IMR-90 (cell line): Measurements from ENCODE around the gene TGFA. TPM values are rescaled to one million over a fixed set of nuclear protein-coding genes. Genes with fewer than 3 reads are reported as not detected.

Experiments
- ATAC-seq: fragments of 200-7000 bp; cut with Tn5 transposase; 2 replicates; pipeline ENCODE4 v1.9.1; 2020; ENCODE audit warnings: low read depth, mild to moderate bottlenecking, moderate library complexity
- BruUV-seq: library from RNA; stranded (reverse); fragments of 400-500 nt; replicated peaks from 2 replicates; lab custom pipeline; 2021; lab: Mats Ljungman, UMichigan
- CTCF ChIA-PET: fragments of 300-600 bp; formaldehyde crosslinking; extraction: SDS; loops from one replicate; lab custom pipeline; 2021; ENCODE audit warnings: antibody characterized with exemption; lab: Yijun Ruan, JAX
- POLR2A ChIA-PET: fragments of 300-600 bp; sonication (Branson Sonifier 250); formaldehyde crosslinking; loops from one replicate; lab custom pipeline; 2022; ENCODE audit warnings: antibody characterized with exemption; ENCODE audit not compliant: unreplicated experiment; lab: Charles Lee
- DNase-seq: peaks from one replicate; pipeline ENCODE4 v3.0.0; 2013
- H2AFZ ChIP-seq: replicated peaks from 2 replicates; pipeline ENCODE3; 2013; ENCODE audit warnings: low read length, mild to moderate bottlenecking; ENCODE audit not compliant: poor library complexity
- H2AK5ac ChIP-seq: 2 replicates; pipeline ENCODE4 v1.6.1; 2013; ENCODE audit warnings: low read depth, low read length, inconsistent platforms
- H2AK9ac ChIP-seq: replicated peaks from 2 replicates; pipeline ENCODE3; 2013; ENCODE audit warnings: mild to moderate bottlenecking, low read depth, low read length, moderate library complexity; ENCODE audit not compliant: poor library complexity
- H2BK120ac ChIP-seq: 2 replicates; pipeline ENCODE4 v1.6.1; 2013; ENCODE audit warnings: low read depth, low read length, inconsistent platforms
- H2BK15ac ChIP-seq: 3 replicates; pipeline ENCODE4 v1.6.1; 2013; ENCODE audit warnings: low read depth, low read length, inconsistent platforms
- H2BK20ac ChIP-seq: 2 replicates; pipeline ENCODE4 v1.6.1; 2013; ENCODE audit warnings: low read depth, mild to moderate bottlenecking, inconsistent platforms, low read length, moderate library complexity
- H2BK5ac ChIP-seq: 2 replicates; pipeline ENCODE4 v1.6.1; 2013; ENCODE audit warnings: mild to moderate bottlenecking, low read depth, low read length, inconsistent platforms; ENCODE audit not compliant: poor library complexity, severe bottlenecking
- H3K14ac ChIP-seq: replicated peaks from 2 replicates; pipeline ENCODE4 v1.6.1; 2013; ENCODE audit warnings: low read depth, low read length, inconsistent platforms
- H3K18ac ChIP-seq: 2 replicates; pipeline ENCODE4 v1.6.1; 2013; ENCODE audit warnings: low read depth, low read length, control low read depth
- H3K23ac ChIP-seq: 2 replicates; pipeline ENCODE4 v1.6.1; 2013; ENCODE audit warnings: low read depth, low read length, inconsistent platforms
- H3K27ac ChIP-seq: 2 replicates; pipeline ENCODE4 v1.5.1; 2013; ENCODE audit warnings: mild to moderate bottlenecking, control low read depth, low read length; ENCODE audit not compliant: insufficient read depth
- H3K27me3 ChIP-seq: 2 replicates; pipeline ENCODE4 v1.6.1; 2013; ENCODE audit warnings: low read length; ENCODE audit not compliant: control insufficient read depth, insufficient read depth
- H3K36me3 ChIP-seq: 2 replicates; pipeline ENCODE4 v1.6.1; 2013; ENCODE audit warnings: low read length, mixed read lengths; ENCODE audit not compliant: control insufficient read depth, insufficient read depth
- H3K4ac ChIP-seq: 2 replicates; pipeline ENCODE4 v1.6.1; 2013; ENCODE audit warnings: low read depth, low read length, inconsistent platforms
- H3K4me1 ChIP-seq: 2 replicates; pipeline ENCODE4 v1.6.1; 2013; ENCODE audit warnings: low read length, mixed read lengths; ENCODE audit not compliant: control insufficient read depth, insufficient read depth
- H3K4me2 ChIP-seq: 2 replicates; pipeline ENCODE4 v1.6.1; 2013; ENCODE audit warnings: low read depth, mild to moderate bottlenecking, control low read depth, low read length, moderate library complexity
- H3K4me3 ChIP-seq: 2 replicates; pipeline ENCODE4 v1.5.1; 2013; ENCODE audit warnings: low read depth, mild to moderate bottlenecking, control low read depth, low read length, moderate library complexity; ENCODE audit not compliant: insufficient read depth
- H3K56ac ChIP-seq: 2 replicates; pipeline ENCODE4 v1.6.1; 2013; ENCODE audit warnings: low read length, inconsistent platforms; ENCODE audit not compliant: insufficient read depth; ENCODE audit errors: extremely low read depth
- H3K79me1 ChIP-seq, 2 experiments: 2 replicates each; pipeline ENCODE4 v1.6.1; 2013; ENCODE audit warnings: low read length in 2 of 2, inconsistent platforms in 1 of 2, low read depth in 1 of 2
- H3K9ac ChIP-seq: 2 replicates; pipeline ENCODE4 v1.6.1; 2013; ENCODE audit warnings: low read depth, low read length, control low read depth
- H3K9me1 ChIP-seq: 2 replicates; pipeline ENCODE4 v1.6.1; 2013; ENCODE audit warnings: low read length, inconsistent platforms; ENCODE audit not compliant: insufficient read depth
- H3K9me3 ChIP-seq: 2 replicates; pipeline ENCODE4 v1.6.1; 2013; ENCODE audit warnings: low read length; ENCODE audit not compliant: control insufficient read depth, insufficient read depth
- H4K20me1 ChIP-seq: 2 replicates; pipeline ENCODE4 v1.6.1; 2013; ENCODE audit warnings: low read length, inconsistent platforms; ENCODE audit not compliant: insufficient read depth
- H4K5ac ChIP-seq: 2 replicates; pipeline ENCODE4 v1.6.1; 2013; ENCODE audit warnings: mild to moderate bottlenecking, low read depth, low read length, control low read depth
- H4K8ac ChIP-seq, 2 experiments: 2 replicates each; pipeline ENCODE4 v1.6.1; 2013; ENCODE audit warnings: low read depth in 2 of 2, low read length in 2 of 2, control low read depth in 1 of 2, inconsistent platforms in 1 of 2
- H4K91ac ChIP-seq: 2 replicates; pipeline ENCODE4 v1.6.1; 2013; ENCODE audit warnings: low read depth, low read length, inconsistent platforms; ENCODE audit not compliant: insufficient read depth
- BHLHE40 ChIP-seq: fragments of 150-350 bp; IDR thresholded peaks from 2 replicates; pipeline ENCODE4 v1.6.1; 2016; ENCODE audit warnings: mild to moderate bottlenecking, low read depth, low read length
- CEBPB ChIP-seq: IDR thresholded peaks from 2 replicates; pipeline ENCODE4 v1.6.1; 2012; ENCODE audit warnings: low read depth, low read length, improper control_type of control experiment
- CTCF ChIP-seq: conservative IDR thresholded peaks from 2 replicates; pipeline ENCODE4 v1.5.1; 2012; ENCODE audit warnings: mild to moderate bottlenecking, low read depth, low read length, improper control_type of control experiment
- ELK1 ChIP-seq: fragments of 150-350 bp; IDR thresholded peaks from 2 replicates; pipeline ENCODE4 v1.6.1; 2016; ENCODE audit warnings: low read depth, mild to moderate bottlenecking, low read length, moderate library complexity, borderline replicate concordance
- MAZ ChIP-seq: IDR thresholded peaks from 2 replicates; pipeline ENCODE4 v1.6.1; 2012; ENCODE audit warnings: low read depth, mild to moderate bottlenecking, low read length, improper control_type of control experiment, moderate library complexity, borderline replicate concordance
- MXI1 ChIP-seq: IDR thresholded peaks from 2 replicates; pipeline ENCODE4 v1.6.1; 2012; ENCODE audit warnings: low read depth, mild to moderate bottlenecking, low read length, moderate library complexity, borderline replicate concordance
- NFE2L2 ChIP-seq: fragments of 150-350 bp; IDR thresholded peaks from 2 replicates; pipeline ENCODE4 v1.6.1; 2016; ENCODE audit warnings: low read depth, mild to moderate bottlenecking, low read length
- POLR2A ChIP-seq: IDR thresholded peaks from 2 replicates; pipeline ENCODE4 v1.6.1; 2012; ENCODE audit warnings: mild to moderate bottlenecking, low read depth, low read length
- RAD21 ChIP-seq: IDR thresholded peaks from 2 replicates; pipeline ENCODE4 v1.6.1; 2012; ENCODE audit warnings: low read length, improper control_type of control experiment
- RCOR1 ChIP-seq: IDR thresholded peaks from 2 replicates; pipeline ENCODE4 v1.6.1; 2012; ENCODE audit warnings: mild to moderate bottlenecking, low read length, improper control_type of control experiment; ENCODE audit not compliant: insufficient replicate concordance
- RFX5 ChIP-seq: IDR thresholded peaks from 2 replicates; pipeline ENCODE4 v1.8.0; 2012; ENCODE audit warnings: low read depth, mild to moderate bottlenecking, low read length, moderate library complexity
- USF2 ChIP-seq: fragments of 150-350 bp; IDR thresholded peaks from 2 replicates; pipeline ENCODE4 v1.6.1; 2017; ENCODE audit warnings: mild to moderate bottlenecking, antibody characterized with exemption, low read length, low read depth
- WGBS, 2 experiments: methylation state at CpG; one replicate each; pipeline versions ENCODE4 v1.1.5 to v1.1.7; 2013; ENCODE audit warnings: missing lambda C conversion rate in 2 of 2; ENCODE audit not compliant: insufficient read length in 1 of 2; ENCODE audit errors: extremely low coverage in 2 of 2; 5-methylcytosine and 5-hydroxymethylcytosine counted together
- dilution Hi-C: fragments of 300-500 bp; cut with HindIII; formaldehyde crosslinking; loops from one replicate; pipeline ENCODE4 v1.14.3; 2018; ENCODE audit warnings: low sequenced_read_pairs; ENCODE audit not compliant: unreplicated experiment
- in situ Hi-C: fragments of 300-500 bp; cut with MboI; formaldehyde crosslinking; loops from 3 replicates; pipeline ENCODE4 v1.14.3; 2019; ENCODE audit warnings: low sequenced_read_pairs, inconsistent platforms, mixed read lengths
- intact Hi-C: fragments of 100-400 bp; cut with micrococcal nuclease; formaldehyde crosslinking; loops from 2 replicates; pipeline ENCODE4 v1.10.0; 2022
- polyA plus RNA-seq, 3 experiments: library from polyadenylated mRNA; depleted of rRNA; stranded (reverse); fragments of >200 nt; gene quantifications; 2 replicates each; pipeline ENCODE4 v1.2.3, GENCODE V29; 2012; ENCODE audit warnings: low replicate concordance in 1 of 3
- total RNA-seq: library from RNA; depleted of rRNA; stranded (reverse); fragments of >200 nt; gene quantifications from 2 replicates; pipeline ENCODE4 v1.2.3, GENCODE V29; 2012

TGFA gene
- total and polyA plus RNA-seq, 2 of the 4 experiments (the other 2 are of a cell fraction): not detected

DNA sequence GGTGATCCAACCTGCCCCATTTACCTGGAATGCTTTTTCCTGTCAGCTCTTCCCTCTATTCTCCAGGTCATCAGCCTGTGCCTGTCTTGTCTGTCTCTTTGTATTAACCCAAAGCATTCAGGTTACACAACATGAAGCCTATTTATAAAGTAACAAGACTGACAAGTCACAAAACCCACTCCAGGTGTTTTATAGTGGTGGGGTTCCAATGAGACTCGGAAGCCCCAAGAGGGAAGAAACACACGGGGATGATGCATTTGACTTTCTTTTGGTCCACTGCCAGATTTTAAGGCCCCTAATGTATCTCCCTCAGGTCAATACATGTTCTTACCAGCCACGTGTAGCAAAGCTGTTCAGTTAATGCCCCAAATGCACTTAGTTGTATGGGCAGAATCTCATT, 27.5 kb downstream of the TGFA start:
- Histone ChIP-seq H3K27ac (no peak overlapping the region), H3K56ac (no peak overlapping the region), H3K4ac (no peak overlapping the region), H2BK120ac (no peak overlapping the region), H4K5ac (no peak overlapping the region), H3K4me2 (no peak overlapping the region), H4K91ac (no peak overlapping the region), H2AK9ac (no peak overlapping the region), H2BK15ac (no peak overlapping the region), H2BK20ac (no peak overlapping the region), H3K27me3 (peaks cover 2% of the 10 kb centered on the region; the same call in 1 of the 2 replicates), H2AK5ac (no peak overlapping the region), H3K4me1 (no peaks in the 10 kb centered on the region), H3K79me1 (no peaks in the 10 kb centered on the region), H3K4me3 (no peak overlapping the region), H3K14ac (no peak overlapping the region), H4K8ac (no peak overlapping the region), H3K9me3 (no peaks in the 10 kb centered on the region), H2AFZ (no peak overlapping the region), H4K20me1 (no peaks in the 10 kb centered on the region), H3K9me1 (no peaks in the 10 kb centered on the region), H3K9ac (no peak overlapping the region), H3K18ac (no peak overlapping the region), H3K36me3 (no peaks in the 10 kb centered on the region), H3K23ac (no peak overlapping the region), H2BK5ac (no peak overlapping the region)
- POLR2A ChIA-PET: no interaction called here
- ATAC-seq (no peak), DNase-seq (no peak)
- intact Hi-C loops: no loop called here
- CTCF ChIA-PET: no interaction called here
- in situ Hi-C loops: no loop called here
- WGBS, 2 experiments: no CpG with 5 or more reads among the region's 3 CpGs
- TF ChIP-seq BHLHE40: no peak
- no peak for TF ChIP-seq ELK1
- TF ChIP-seq USF2: no peak
- no peak for TF ChIP-seq RCOR1
- no peak for TF ChIP-seq NFE2L2
- TF ChIP-seq MXI1: no peak
- no peak for TF ChIP-seq CTCF
- no peak for TF ChIP-seq MAZ
- no peak for TF ChIP-seq POLR2A
- TF ChIP-seq RFX5: no peak
- no peak for TF ChIP-seq CEBPB
- TF ChIP-seq RAD21: no peak
- no TSS peak for BruUV-seq
- dilution Hi-C loops: no loop called here
